Activated T-cell treated with anti-CD3 and anti-CD28 coated beads, Interleukin-2, amount 50 U/mL, for 72 hours (primary cell): Measurements from ENCODE around the gene NRM. TPM values are rescaled to one million over a fixed set of nuclear protein-coding genes. Genes with fewer than 3 reads are reported as not detected.

Experiments
- ATAC-seq, 2 donors: fragments of 150-1000 bp; cut with Tn5 transposase; replicated peaks in 1 of 2; 2 replicates each; pipeline ENCODE4 v1.10.0; 2021; ENCODE audit warnings: moderate library complexity in 2 of 2, mild to moderate bottlenecking in 1 of 2
- DNase-seq, 2 donors: peaks; one replicate each; pipeline ENCODE4 v3.0.0; 2021 to 2022; ENCODE audit warnings: mixed read lengths in 1 of 2
- H3K27ac Mint-ChIP-seq: one replicate; pipeline ENCODE4 v1.8.0; 2022; ENCODE audit warnings: mild to moderate bottlenecking, moderate library complexity, mixed read lengths
- H3K27me3 Mint-ChIP-seq: one replicate; pipeline ENCODE4 v1.8.0; 2022; ENCODE audit warnings: low read depth, mixed read lengths
- H3K36me3 Mint-ChIP-seq, 2 donors: one replicate each; pipeline ENCODE4 v1.8.0; 2022; ENCODE audit warnings: mixed read lengths in 2 of 2, mild to moderate bottlenecking in 1 of 2; ENCODE audit not compliant: insufficient read depth in 2 of 2
- H3K4me1 Mint-ChIP-seq: one replicate; pipeline ENCODE4 v1.8.0; 2022; ENCODE audit warnings: low read depth, mixed read lengths
- H3K4me3 Mint-ChIP-seq, 2 donors: one replicate each; pipeline ENCODE4 v1.8.0; 2022; ENCODE audit warnings: mild to moderate bottlenecking in 2 of 2, mixed read lengths in 2 of 2, moderate library complexity in 2 of 2
- H3K9me3 Mint-ChIP-seq, 2 donors: one replicate each; pipeline ENCODE4 v1.8.0; 2022; ENCODE audit warnings: mixed read lengths in 2 of 2
- total RNA-seq, 2 donors: library from RNA; stranded (reverse); gene quantifications; one replicate each; pipeline ENCODE4 v1.2.3, GENCODE V29; 2022

The NRM gene, protein sequence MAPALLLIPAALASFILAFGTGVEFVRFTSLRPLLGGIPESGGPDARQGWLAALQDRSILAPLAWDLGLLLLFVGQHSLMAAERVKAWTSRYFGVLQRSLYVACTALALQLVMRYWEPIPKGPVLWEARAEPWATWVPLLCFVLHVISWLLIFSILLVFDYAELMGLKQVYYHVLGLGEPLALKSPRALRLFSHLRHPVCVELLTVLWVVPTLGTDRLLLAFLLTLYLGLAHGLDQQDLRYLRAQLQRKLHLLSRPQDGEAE
- total RNA-seq, result 10 to 100 TPM; 26.9 to 29.6 TPM

DNA sequence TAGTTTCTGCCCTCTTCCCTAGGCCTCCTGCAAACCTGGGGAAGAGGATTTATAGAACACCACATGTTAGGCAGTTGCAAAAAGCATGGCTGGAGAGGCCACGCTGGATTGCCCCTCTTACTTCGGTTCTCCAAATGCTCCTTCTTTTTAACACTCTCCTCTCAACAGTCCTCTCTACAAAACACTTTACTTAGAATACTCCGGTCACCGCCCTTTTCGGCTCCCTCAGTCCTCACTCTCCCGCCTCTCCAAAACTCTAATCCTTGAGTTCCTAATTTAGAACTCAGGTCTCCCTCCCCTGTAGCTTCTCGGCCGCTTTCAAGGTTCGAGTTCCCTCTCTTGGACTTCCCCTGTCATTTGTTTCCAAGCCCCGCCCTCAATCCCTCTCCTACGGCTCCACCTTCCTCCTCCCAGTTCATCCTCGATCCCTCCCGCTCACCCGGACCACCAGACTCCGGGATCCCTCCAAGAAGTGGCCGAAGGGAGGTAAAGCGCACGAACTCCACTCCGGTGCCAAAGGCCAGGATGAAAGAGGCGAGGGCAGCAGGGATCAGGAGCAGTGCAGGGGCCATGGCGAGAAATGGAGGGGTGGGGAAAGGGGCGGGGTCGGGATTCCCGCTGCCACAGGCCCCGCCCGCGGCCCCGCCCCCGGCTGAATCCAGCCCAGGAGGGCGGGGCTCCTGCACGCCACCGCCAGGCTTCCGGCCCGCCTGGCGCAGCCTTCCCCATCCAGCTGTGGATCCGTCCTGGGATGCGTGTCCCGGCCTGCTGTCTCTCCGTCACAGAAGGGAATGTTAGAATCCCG is at the start of gene NRM:
Gene NRM (minus strand): TSS at position 582 of the 805 bp plus-strand sequence. CDS start 10 bp downstream, at position 572.
- ATAC-seq, result peak; percentile 46 to 55
- H3K9me3 Mint-ChIP-seq, result no peaks in the 10 kb centered on the region
- H3K4me3 Mint-ChIP-seq, result peak within 1 kb of the TSS; percentile 96 to 98
- H3K36me3 Mint-ChIP-seq, result peaks cover 7 to 11% of the 10 kb centered on the region in 2 donors
- peak within 1 kb of the TSS; percentile 92 for H3K27ac Mint-ChIP-seq
- H3K27me3 Mint-ChIP-seq, result no peaks in the 10 kb centered on the region
- peaks cover 41% of the 10 kb centered on the region for H3K4me1 Mint-ChIP-seq
- DNase-seq, result peak; percentile 77 to 86

- peaks cover 84% of the 10 kb centered on the region for H3K4me1 Mint-ChIP-seq
- no peaks in the 10 kb centered on the region for H3K27me3 Mint-ChIP-seq
- DNase-seq, result no peak
- peak overlapping the region; percentile 97 to 98 for H3K4me3 Mint-ChIP-seq
- H3K36me3 Mint-ChIP-seq, result peaks cover 45 to 72% of the 10 kb centered on the region in 2 donors
- H3K9me3 Mint-ChIP-seq, result no peaks in the 10 kb centered on the region
- ATAC-seq, result no peak
- H3K27ac Mint-ChIP-seq, result no peak overlapping the region
These were observed 49.7 kb upstream of the NRM start for GRCh38 chr6:30740540-30740870.

DNA sequence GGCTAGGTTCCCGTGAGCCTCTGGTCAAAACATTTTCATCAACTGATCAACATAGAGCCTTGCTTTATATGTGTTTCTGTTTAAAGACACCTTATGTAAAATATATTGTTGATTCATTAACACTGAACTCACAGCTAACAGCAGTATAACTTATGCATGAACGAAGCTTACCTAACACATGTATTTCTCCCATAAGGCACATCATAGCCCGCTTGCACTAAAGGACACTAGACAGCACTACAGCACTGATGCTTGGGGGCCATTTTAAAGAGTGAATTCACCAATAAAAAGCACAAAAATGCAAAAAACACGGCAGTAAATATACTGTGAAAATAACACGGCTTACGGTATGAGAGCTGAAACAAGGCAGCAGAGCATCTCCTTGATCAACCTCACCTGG is 47.7 kb upstream of the NRM start:
- no peak for DNase-seq
- Mint-ChIP-seq H3K4me1 (peaks cover 79% of the 10 kb centered on the region), H3K27ac (no peak overlapping the region), H3K9me3 (no peaks in the 10 kb centered on the region), H3K36me3 (peaks cover 48 to 73% of the 10 kb centered on the region in 2 donors), H3K4me3 (peak overlapping the region; percentile 50 to 53), H3K27me3 (no peaks in the 10 kb centered on the region)
- no peak for ATAC-seq

DNA sequence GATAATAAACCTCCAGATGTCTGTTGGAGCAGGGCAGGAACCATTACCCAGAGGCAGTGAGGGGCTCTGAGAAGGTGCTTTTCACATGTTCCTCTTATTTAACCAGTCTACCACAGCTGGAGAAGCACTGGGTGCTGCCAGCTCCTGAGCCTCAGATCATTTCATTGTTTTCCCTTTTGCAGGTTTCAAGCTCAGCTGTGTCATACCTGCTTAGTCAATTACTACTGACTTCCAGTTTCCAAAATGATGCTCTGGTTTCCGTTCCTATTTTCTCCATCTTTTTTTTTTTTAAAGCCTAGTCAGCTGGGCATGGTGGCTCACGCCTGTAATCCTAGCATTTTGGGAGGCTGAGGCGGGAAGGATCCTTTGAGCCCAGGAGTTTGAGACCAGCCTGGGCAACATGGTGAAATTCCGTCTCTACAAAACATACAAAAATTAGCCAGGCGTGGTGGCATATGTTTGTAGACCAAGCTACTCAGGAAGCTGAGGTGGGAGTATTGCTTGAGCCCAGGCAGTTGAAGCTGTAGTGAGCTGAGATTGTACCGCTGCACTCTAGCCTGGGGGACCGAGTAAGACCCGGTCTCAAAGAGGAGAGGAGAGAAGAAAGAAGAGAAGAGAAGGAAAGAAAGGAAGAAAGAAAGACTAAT is 45.0 kb upstream of the NRM start:
- ATAC-seq, result peak; percentile 24 to 30
- Mint-ChIP-seq H3K4me3 (peak overlapping the region; percentile 75 to 83), H3K9me3 (no peaks in the 10 kb centered on the region), H3K27me3 (no peaks in the 10 kb centered on the region), H3K4me1 (peaks cover 90% of the 10 kb centered on the region), H3K27ac (peak overlapping the region; percentile 91), H3K36me3 (peaks cover 35 to 59% of the 10 kb centered on the region in 2 donors)
- DNase-seq, result peak in 1 of 2 donors; percentile 39

- DNase-seq (no peak), ATAC-seq (no peak)
- Mint-ChIP-seq H3K36me3 (peaks cover 21 to 30% of the 10 kb centered on the region in 2 donors), H3K9me3 (no peaks in the 10 kb centered on the region), H3K4me3 (peak overlapping the region in 1 of 2 donors; percentile 4), H3K27me3 (no peaks in the 10 kb centered on the region), H3K4me1 (peaks cover 76% of the 10 kb centered on the region), H3K27ac (no peak overlapping the region)
These were observed 41.6 kb upstream of the NRM start for GRCh38 chr6:30732237-30732943.

GRCh38 chr6:30730601-30731435 is 40.0 kb upstream of the NRM start:
- peaks cover 13 to 17% of the 10 kb centered on the region in 2 donors for H3K36me3 Mint-ChIP-seq
- DNase-seq (peak; percentile 85 to 88), ATAC-seq (peak; percentile 76 to 82)
- peaks cover 60% of the 10 kb centered on the region for H3K4me1 Mint-ChIP-seq
- no peaks in the 10 kb centered on the region for H3K9me3 Mint-ChIP-seq
- no peak overlapping the region for H3K27ac Mint-ChIP-seq
- peak overlapping the region; percentile 12 to 46 for H3K4me3 Mint-ChIP-seq
- no peaks in the 10 kb centered on the region for H3K27me3 Mint-ChIP-seq

DNA sequence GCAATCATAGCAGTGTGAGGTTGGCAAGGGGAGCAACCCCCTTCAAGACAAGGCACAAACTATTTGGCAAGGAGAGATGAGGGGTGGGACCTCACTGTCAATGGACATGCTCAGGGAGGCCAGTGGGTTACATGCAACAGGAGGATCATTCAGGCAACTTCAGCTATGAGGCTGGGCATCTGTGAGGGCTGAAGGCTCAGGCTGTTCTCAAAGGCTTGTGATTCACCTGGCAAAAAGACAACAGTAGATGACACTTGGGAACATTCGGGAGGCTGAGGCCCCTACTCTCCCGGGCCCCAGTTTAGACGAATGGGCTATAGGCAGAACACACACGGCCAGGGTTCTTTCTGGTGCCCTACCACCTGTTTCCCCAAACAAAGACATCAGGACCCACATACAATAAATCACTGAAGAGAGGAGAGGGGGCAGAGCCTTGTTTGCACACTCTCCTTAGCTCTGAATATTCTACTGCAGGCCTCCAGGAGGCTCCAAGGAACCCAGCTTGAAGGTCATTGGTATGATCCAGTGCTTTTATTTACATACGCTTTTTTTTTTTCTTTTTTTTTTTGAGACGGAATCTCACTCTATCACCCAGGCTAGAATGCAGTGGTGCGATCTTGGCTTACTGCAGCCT is 37.3 kb upstream of the NRM start:
- Mint-ChIP-seq H3K4me3 (no peak overlapping the region), H3K9me3 (no peaks in the 10 kb centered on the region), H3K27ac (peak overlapping the region; percentile 24), H3K27me3 (no peaks in the 10 kb centered on the region), H3K4me1 (peaks cover 65% of the 10 kb centered on the region), H3K36me3 (peaks cover 19 to 27% of the 10 kb centered on the region in 2 donors)
- ATAC-seq, result no peak
- no peak for DNase-seq

DNA sequence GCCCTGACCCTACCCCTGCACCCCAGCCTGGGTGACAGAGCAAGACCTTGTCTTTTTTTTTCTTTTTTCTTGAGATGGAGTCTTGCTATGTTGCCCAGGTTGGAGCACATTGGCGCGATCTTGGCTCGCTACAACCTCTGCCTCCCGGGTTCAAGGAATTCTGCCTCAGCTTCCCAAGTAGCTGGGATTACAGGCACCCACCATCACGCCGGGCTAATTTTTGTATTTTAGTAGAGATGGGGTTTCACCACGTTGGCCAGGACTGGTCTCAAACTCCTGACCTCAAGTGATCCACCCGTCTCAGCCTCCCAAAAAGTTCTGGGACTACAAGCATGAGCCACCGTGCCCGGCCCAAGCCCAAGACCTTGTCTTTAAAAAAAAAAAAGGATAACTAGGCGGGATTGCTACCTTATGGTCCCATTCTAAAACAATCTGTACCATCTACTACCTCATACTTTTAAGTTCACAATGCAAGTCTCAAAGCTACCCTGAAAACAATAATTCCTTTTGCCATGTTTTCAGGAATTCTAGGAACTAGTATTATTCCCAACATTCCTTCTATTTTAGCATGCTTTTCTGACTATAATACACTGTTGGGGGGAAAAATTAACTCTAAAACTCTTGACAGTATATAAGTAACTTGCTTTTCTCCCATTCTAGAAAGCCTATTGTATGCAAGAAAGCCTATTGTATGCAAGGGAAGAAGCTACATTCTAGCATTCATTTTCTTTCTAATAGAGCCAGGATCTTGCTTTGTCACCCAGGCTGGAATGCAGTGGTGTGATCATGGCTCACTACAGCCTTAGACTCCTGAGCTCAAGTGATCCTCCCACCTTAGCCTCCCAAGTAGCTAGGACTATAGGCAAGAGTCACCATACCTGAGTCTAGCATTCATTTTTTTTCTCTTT is 36.0 kb upstream of the NRM start:
- Mint-ChIP-seq H3K36me3 (peaks cover 23 to 35% of the 10 kb centered on the region in 2 donors), H3K9me3 (no peaks in the 10 kb centered on the region), H3K4me1 (peaks cover 63% of the 10 kb centered on the region), H3K4me3 (no peak overlapping the region), H3K27me3 (no peaks in the 10 kb centered on the region), H3K27ac (peak overlapping the region; percentile 93)
- DNase-seq (no peak), ATAC-seq (no peak)

GRCh38 chr6:30725713-30726505 is 35.1 kb upstream of the NRM start:
- Mint-ChIP-seq H3K36me3 (peaks cover 28 to 42% of the 10 kb centered on the region in 2 donors), H3K4me3 (no peak overlapping the region), H3K27ac (peak overlapping the region; percentile 85), H3K4me1 (peaks cover 56% of the 10 kb centered on the region), H3K27me3 (no peaks in the 10 kb centered on the region), H3K9me3 (no peaks in the 10 kb centered on the region)
- ATAC-seq (no peak), DNase-seq (no peak)

DNA sequence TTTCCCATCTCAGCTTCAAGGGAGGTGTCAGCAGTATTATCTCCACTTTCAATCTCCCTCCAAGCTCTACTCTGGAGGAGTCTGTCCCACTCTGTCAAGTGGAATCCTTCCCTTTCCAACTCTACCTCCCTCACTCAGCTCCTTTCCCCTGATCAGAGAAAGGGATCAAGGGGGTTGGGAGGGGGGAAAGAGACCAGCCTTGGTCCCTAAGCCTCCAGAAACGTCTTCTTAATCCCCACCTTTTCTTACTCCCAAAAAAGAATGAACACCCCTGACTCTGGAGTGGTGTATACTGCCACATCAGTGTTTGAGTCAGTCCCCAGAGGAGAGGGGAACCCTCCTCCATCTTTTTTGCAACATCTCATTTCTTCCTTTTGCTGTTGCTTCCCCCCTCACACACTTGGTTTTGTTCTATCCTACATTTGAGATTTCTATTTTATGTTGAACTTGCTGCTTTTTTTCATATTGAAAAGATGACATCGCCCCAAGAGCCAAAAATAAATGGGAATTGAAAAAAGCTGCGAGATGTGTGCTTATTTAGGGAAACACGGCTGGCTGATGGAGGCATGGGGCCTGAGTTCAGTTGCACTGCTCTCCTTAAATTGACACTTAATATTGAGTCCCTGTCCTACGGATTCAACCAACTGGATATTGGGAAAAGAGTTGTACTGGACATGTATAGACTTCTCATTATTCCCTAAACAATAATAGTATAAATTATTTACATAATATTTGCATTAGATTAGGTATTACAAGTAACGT is 34.3 kb upstream of the NRM start:
- Mint-ChIP-seq H3K4me3 (peak overlapping the region; percentile 81 to 94), H3K9me3 (no peaks in the 10 kb centered on the region), H3K4me1 (peaks cover 47% of the 10 kb centered on the region), H3K27ac (peak overlapping the region; percentile 55), H3K27me3 (no peaks in the 10 kb centered on the region), H3K36me3 (peaks cover 29 to 49% of the 10 kb centered on the region in 2 donors)
- no peak for DNase-seq
- no peak for ATAC-seq
